HepG2 (cell line): Measurements from ENCODE around the gene ADD2. TPM values are rescaled to one million over a fixed set of nuclear protein-coding genes. Genes with fewer than 3 reads are reported as not detected.

Source experiments
- ATAC-seq: fragments of 200-7000 bp; cut with Tn5 transposase; 3 replicates; pipeline ENCODE4 v1.9.1; 2020; ENCODE audit warnings: mild to moderate bottlenecking, moderate library complexity
- BruUV-seq: library from RNA; stranded (reverse); fragments of 400-500 nt; replicated peaks from 2 replicates; lab custom pipeline; 2021; lab: Mats Ljungman, UMichigan
- CTCF ChIA-PET: fragments of 300-600 bp; formaldehyde crosslinking; extraction: SDS; loops from one replicate; lab custom pipeline; 2021; ENCODE audit warnings: low total read pairs, inconsistent platforms, low intra/inter-chr PET ratio; lab: Yijun Ruan, JAX
- POLR2A ChIA-PET: fragments of 350-600 bp; sonication (Branson Sonifier 250); formaldehyde crosslinking; loops from one replicate; lab custom pipeline; 2020; ENCODE audit warnings: antibody characterized with exemption, inconsistent platforms; lab: Yijun Ruan, JAX
- DNase-seq: peaks from one replicate; pipeline ENCODE4 v3.0.0-alpha.2; 2015; ENCODE audit warnings: low spot score
- FAIRE-seq: peaks from 3 replicates; lab custom pipeline; 2011; peaks lifted over from hg19 to GRCh38; lab: Jason Lieb, UNC
- H2AFZ ChIP-seq: one replicate; pipeline ENCODE4 v1.6.1; 2011; ENCODE audit warnings: low read length, inconsistent platforms
- H3K27ac ChIP-seq: fragments of 300-600 bp; 3 replicates; pipeline ENCODE4 v1.8.0; 2011; ENCODE audit warnings: mixed run types, mild to moderate bottlenecking, mixed read lengths, low read length, inconsistent platforms; ENCODE audit not compliant: insufficient read depth; ENCODE audit errors: extremely low read length
- H3K27me3 ChIP-seq, 2 experiments: fragments of 200-600 bp in 1 of 2; 2 replicates in 1 of 2; 3 replicates in 1 of 2; pipeline versions ENCODE4 v1.6.0 to v1.8.0; 2011; ENCODE audit warnings: low read length in 2 of 2, mild to moderate bottlenecking in 2 of 2, moderate library complexity in 2 of 2, inconsistent platforms in 1 of 2; ENCODE audit not compliant: insufficient read depth in 2 of 2, control insufficient read depth in 1 of 2
- H3K36me3 ChIP-seq, 2 experiments: fragments of 200-600 bp in 1 of 2; replicated peaks in 1 of 2; 2 replicates in 1 of 2; 3 replicates in 1 of 2; pipeline versions ENCODE4 v1.5.1 to v1.8.0; 2011; ENCODE audit warnings: low read length in 2 of 2, inconsistent platforms in 1 of 2; ENCODE audit not compliant: insufficient read depth in 2 of 2, control insufficient read depth in 1 of 2
- H3K4me1 ChIP-seq: 2 replicates; pipeline ENCODE4 v1.5.1; 2012; ENCODE audit warnings: low read length, inconsistent platforms; ENCODE audit not compliant: insufficient read depth
- H3K4me2 ChIP-seq: 2 replicates; pipeline ENCODE4 v1.6.0; 2011; ENCODE audit warnings: low read depth, low read length, inconsistent platforms
- H3K4me3 ChIP-seq, 3 experiments: fragments of 200-600 bp in 1 of 3; sonication (generic), shearing (Covaris generic) in 1 of 3; replicated peaks in 1 of 3; 2 replicates each; pipeline ENCODE4 v1.5.1; 2011 to 2016; ENCODE audit warnings: low read length in 3 of 3, inconsistent platforms in 2 of 3, low read depth in 2 of 3, mild to moderate bottlenecking in 2 of 3, control low read depth in 1 of 3, mixed read lengths in 1 of 3; ENCODE audit not compliant: insufficient read depth in 1 of 3
- H3K79me2 ChIP-seq: one replicate; pipeline ENCODE4 v1.6.1; 2011; ENCODE audit warnings: low read length, inconsistent platforms; ENCODE audit not compliant: insufficient read depth
- H3K9ac ChIP-seq: 2 replicates; pipeline ENCODE4 v1.6.0; 2011; ENCODE audit warnings: mild to moderate bottlenecking, low read depth, low read length, inconsistent platforms; ENCODE audit not compliant: insufficient read depth
- H3K9me3 ChIP-seq: 2 replicates; pipeline ENCODE4 v1.5.1; 2012; ENCODE audit warnings: mild to moderate bottlenecking, low read length
- H4K20me1 ChIP-seq: 2 replicates; pipeline ENCODE4 v1.6.0; 2011; ENCODE audit warnings: inconsistent platforms, mild to moderate bottlenecking, low read length, moderate library complexity; ENCODE audit not compliant: insufficient read depth
- BRD4 ChIP-seq: sonication (generic); formaldehyde crosslinking; IDR thresholded peaks from 2 replicates; pipeline ENCODE4 v1.4.0; 2020; ENCODE audit warnings: missing genetic modification reagents
- FIP1L1 ChIP-seq: fragments of 200-400 bp; formaldehyde crosslinking; IDR thresholded peaks from 2 replicates; pipeline ENCODE4 v1.6.1; 2018; ENCODE audit warnings: low read depth, mild to moderate bottlenecking, low read length, moderate library complexity, borderline replicate concordance; ENCODE audit not compliant: insufficient read depth
- GABPB1 ChIP-seq: IDR thresholded peaks from 2 replicates; pipeline ENCODE4 v1.6.1; 2016; ENCODE audit warnings: mild to moderate bottlenecking, missing genetic modification reagents, moderate library complexity, missing compliant biosample characterization
- ISX ChIP-seq: sonication (generic); formaldehyde crosslinking; conservative IDR thresholded peaks from 2 replicates; pipeline ENCODE4 v1.5.0; 2020; ENCODE audit warnings: missing genetic modification reagents
- JUND ChIP-seq: sonication (generic); formaldehyde crosslinking; IDR thresholded peaks from 2 replicates; pipeline ENCODE4 v1.8.0; 2022; ENCODE audit warnings: mild to moderate bottlenecking, missing genetic modification reagents
- MEIS2 ChIP-seq: sonication (generic); formaldehyde crosslinking; IDR thresholded peaks from 2 replicates; pipeline ENCODE4 v1.9.0; 2021; ENCODE audit warnings: mild to moderate bottlenecking, missing genetic modification reagents
- MTF2 ChIP-seq: sonication (generic); formaldehyde crosslinking; IDR thresholded peaks from 2 replicates; pipeline ENCODE4 v1.5.0; 2020; ENCODE audit warnings: missing genetic modification reagents, borderline replicate concordance
- NFRKB ChIP-seq: fragments of 450-650 bp; IDR thresholded peaks from 2 replicates; pipeline ENCODE4 v1.6.1; 2017
- PHF5A ChIP-seq: IDR thresholded peaks from one replicate; pipeline ENCODE4 v1.6.1; 2018; ENCODE audit warnings: low read depth, missing genetic modification reagents; ENCODE audit not compliant: unreplicated experiment
- PITX1 ChIP-seq: sonication (generic); formaldehyde crosslinking; IDR thresholded peaks from 2 replicates; pipeline ENCODE4 v1.5.1; 2020; ENCODE audit warnings: mild to moderate bottlenecking, missing genetic modification reagents
- REST ChIP-seq, 2 experiments: IDR thresholded peaks; 2 replicates each; pipeline ENCODE4 v1.6.1; 2011 to 2012; ENCODE audit warnings: low read length in 2 of 2, borderline replicate concordance in 1 of 2, low read depth in 1 of 2, mild to moderate bottlenecking in 1 of 2, moderate library complexity in 1 of 2
- SETDB1 ChIP-seq: sonication (generic); formaldehyde crosslinking; IDR thresholded peaks from 2 replicates; pipeline ENCODE4 v1.5.1; 2020; ENCODE audit warnings: missing genetic modification reagents, mild to moderate bottlenecking, borderline replicate concordance
- THAP7 ChIP-seq: sonication (generic); formaldehyde crosslinking; IDR thresholded peaks from 2 replicates; pipeline ENCODE4 v1.8.1; 2023; ENCODE audit warnings: mild to moderate bottlenecking, missing genetic modification reagents
- THRA ChIP-seq: sonication (generic); formaldehyde crosslinking; IDR thresholded peaks from 2 replicates; pipeline ENCODE4 v1.4.0; 2020; ENCODE audit warnings: missing genetic modification reagents, borderline replicate concordance
- ZC3H13 ChIP-seq: sonication (generic); formaldehyde crosslinking; IDR thresholded peaks from 2 replicates; pipeline ENCODE4 v1.8.1; 2023; ENCODE audit warnings: mild to moderate bottlenecking, missing genetic modification reagents, moderate library complexity
- ZNF18 ChIP-seq: sonication (generic); formaldehyde crosslinking; IDR thresholded peaks from 2 replicates; pipeline ENCODE4 v1.8.0; 2022; ENCODE audit warnings: mild to moderate bottlenecking, missing genetic modification reagents; ENCODE audit not compliant: insufficient replicate concordance
- ZNF329 ChIP-seq: sonication (generic); formaldehyde crosslinking; IDR thresholded peaks from 2 replicates; pipeline ENCODE4 v1.9.0; 2021; ENCODE audit warnings: low read depth, mild to moderate bottlenecking, missing genetic modification reagents
- ZNF543 ChIP-seq: sonication (generic); formaldehyde crosslinking; IDR thresholded peaks from 2 replicates; pipeline ENCODE4 v1.4.0; 2020; ENCODE audit warnings: mild to moderate bottlenecking, missing genetic modification reagents
- ZNF83 ChIP-seq: sonication (generic); formaldehyde crosslinking; IDR thresholded peaks from 2 replicates; pipeline ENCODE4 v1.4.0; 2020; ENCODE audit warnings: missing genetic modification reagents, mild to moderate bottlenecking, borderline replicate concordance
- WGBS: methylation state at CpG from one replicate; pipeline ENCODE4 v1.1.6; 2017; ENCODE audit warnings: low lambda C conversion rate; 5-methylcytosine and 5-hydroxymethylcytosine counted together
- in situ Hi-C: cut with HindIII; loops from 2 replicates; pipeline ENCODE4 v1.10.0; 2017; ENCODE audit warnings: low pct_unique_long_range_greater_than_20kb; ENCODE audit not compliant: extremely low pct_ligation_motif_present
- intact Hi-C: fragments of 100-400 bp; cut with micrococcal nuclease; formaldehyde crosslinking; loops from one replicate; pipeline ENCODE4 v1.10.0; 2022; ENCODE audit not compliant: unreplicated experiment
- polyA plus RNA-seq, 8 experiments: library from polyadenylated mRNA; depleted of rRNA in 3 of 8; stranded (reverse) in 7 of 8; unstranded in 1 of 8; fragments of >200 nt; fragmentation: Illumina TruSeq in 4 of 8; extraction: Trizol in 4 of 8; gene quantifications; 2 replicates each; pipeline versions ENCODE4 v1.2.1 to v1.2.3, GENCODE V29; 2011 to 2016; ENCODE audit warnings: low read depth in 4 of 8, missing spikeins in 1 of 8, mixed read lengths in 1 of 8; ENCODE audit not compliant: insufficient read depth in 1 of 8
- total RNA-seq, 5 experiments: library from RNA; depleted of rRNA; stranded (reverse); fragments of >200 nt; fragmentation: Illumina TruSeq; extraction: Trizol; gene quantifications; 2 replicates each; pipeline ENCODE4 v1.2.3, GENCODE V29; 2016; ENCODE audit warnings: low read depth in 1 of 5

ADD2 gene
- total and polyA plus RNA-seq, 2 of the 13 experiments (the other 11 are each of a cell fraction or from before 2014, with no cell fraction given) = 0.05 to 0.13 TPM

GRCh38 chr2:70751881-70752280, 16.1 kb downstream of the ADD2 start:
- ATAC-seq = no peak
- H3K4me1 ChIP-seq = no peaks in the 10 kb centered on the region
- intact Hi-C loops (no loop called here), in situ Hi-C loops (no loop called here)
- H3K9ac ChIP-seq = no peak overlapping the region
- H2AFZ ChIP-seq = no peak overlapping the region
- no peaks in the 10 kb centered on the region for H4K20me1 ChIP-seq
- DNase-seq = no peak
- 23% methylated on average over 4 of the region's 4 CpGs for WGBS
- H3K4me3 ChIP-seq = no peak overlapping the region
- POLR2A ChIA-PET = no interaction called here
- H3K4me2 ChIP-seq = no peak overlapping the region
- BruUV-seq = no TSS peak
- no peak overlapping the region for H3K27ac ChIP-seq
- H3K27me3 ChIP-seq = peaks cover 0 to 13% of the 10 kb centered on the region in 2 experiments; a peak in 2 of 5 replicates
- no peaks in the 10 kb centered on the region for H3K79me2 ChIP-seq
- no peaks in the 10 kb centered on the region for H3K9me3 ChIP-seq
- CTCF ChIA-PET = no interaction called here
- FAIRE-seq = no peak
- no peaks in the 10 kb centered on the region for H3K36me3 ChIP-seq
- TF ChIP-seq THAP7 (no peak), ZNF543 (CRISPR knock-in tag) (no peak), MEIS2 (CRISPR knock-in tag) (no peak), ZNF18 (no peak), REST (IDR thresholded peaks at IDR 0.05; ENCODE audit: borderline replicate concordance in 1 of 2, low read depth in 1 of 2, low read length in 2 of 2) (no peak), ZC3H13 (no peak), ISX (CRISPR knock-in tag) (no peak), NFRKB (no peak), THRA (no peak), MTF2 (CRISPR knock-in tag) (no peak), PITX1 (CRISPR knock-in tag) (no peak), BRD4 (CRISPR knock-in tag) (no peak), PHF5A (CRISPR knock-in tag) (no peak), FIP1L1 (no peak), ZNF329 (CRISPR knock-in tag) (no peak), SETDB1 (CRISPR knock-in tag) (no peak), JUND (CRISPR knock-in tag) (no peak), GABPB1 (CRISPR knock-in tag) (no peak), ZNF83 (CRISPR knock-in tag) (no peak)
